Epithelial cell of proximal tubule (primary cell): Measurements from ENCODE around the gene ARHGEF17. TPM values are rescaled to one million over a fixed set of nuclear protein-coding genes. Genes with fewer than 3 reads are reported as not detected.

Experiments
- DNase-seq: peaks from one replicate; pipeline ENCODE4 v3.0.0-alpha.2; 2011; ENCODE audit warnings: low read depth
- H3K4me3 ChIP-seq: 2 replicates; pipeline ENCODE4 v1.5.1; 2011; ENCODE audit warnings: low read depth, mild to moderate bottlenecking, low read length
- total RNA-seq: library from RNA; depleted of rRNA; stranded (reverse); fragments of >200 nt; gene quantifications from 2 replicates; pipeline ENCODE4 v1.2.3, GENCODE V29; 2015
- TF ChIP-seq, protein P1 (sequence below): conservative IDR thresholded peaks from 2 replicates; pipeline ENCODE4 v1.5.1; 2012; ENCODE audit warnings: low read depth, mild to moderate bottlenecking, low read length

ARHGEF17 gene
- total RNA-seq, 1 donor from 2014 or later: 26.4 TPM

DNA sequence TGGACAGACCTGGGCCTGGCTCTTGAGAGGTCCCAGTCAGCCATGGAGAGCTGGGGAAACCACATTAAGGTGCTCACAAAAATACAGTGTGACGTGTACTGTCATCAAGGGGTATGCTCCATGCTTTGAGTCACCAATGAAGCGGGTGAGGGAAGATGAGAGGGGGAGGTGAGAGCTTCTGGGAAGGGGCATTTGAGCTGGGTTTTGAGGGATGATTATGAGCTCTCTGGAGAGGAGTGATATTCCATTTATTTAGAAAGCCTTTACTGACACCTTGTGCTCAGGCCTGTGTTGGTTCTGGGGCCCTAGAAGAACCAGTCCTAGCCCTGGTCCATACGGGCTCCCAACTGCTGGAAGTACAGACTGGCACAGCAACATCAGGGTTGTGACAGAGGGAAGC is 10.4 kb upstream of the ARHGEF17 start:
- H3K4me3 ChIP-seq: no peak overlapping the region
- DNase-seq: no peak
- TF ChIP-seq, protein P1, sequence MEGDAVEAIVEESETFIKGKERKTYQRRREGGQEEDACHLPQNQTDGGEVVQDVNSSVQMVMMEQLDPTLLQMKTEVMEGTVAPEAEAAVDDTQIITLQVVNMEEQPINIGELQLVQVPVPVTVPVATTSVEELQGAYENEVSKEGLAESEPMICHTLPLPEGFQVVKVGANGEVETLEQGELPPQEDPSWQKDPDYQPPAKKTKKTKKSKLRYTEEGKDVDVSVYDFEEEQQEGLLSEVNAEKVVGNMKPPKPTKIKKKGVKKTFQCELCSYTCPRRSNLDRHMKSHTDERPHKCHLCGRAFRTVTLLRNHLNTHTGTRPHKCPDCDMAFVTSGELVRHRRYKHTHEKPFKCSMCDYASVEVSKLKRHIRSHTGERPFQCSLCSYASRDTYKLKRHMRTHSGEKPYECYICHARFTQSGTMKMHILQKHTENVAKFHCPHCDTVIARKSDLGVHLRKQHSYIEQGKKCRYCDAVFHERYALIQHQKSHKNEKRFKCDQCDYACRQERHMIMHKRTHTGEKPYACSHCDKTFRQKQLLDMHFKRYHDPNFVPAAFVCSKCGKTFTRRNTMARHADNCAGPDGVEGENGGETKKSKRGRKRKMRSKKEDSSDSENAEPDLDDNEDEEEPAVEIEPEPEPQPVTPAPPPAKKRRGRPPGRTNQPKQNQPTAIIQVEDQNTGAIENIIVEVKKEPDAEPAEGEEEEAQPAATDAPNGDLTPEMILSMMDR: no peak

DNA sequence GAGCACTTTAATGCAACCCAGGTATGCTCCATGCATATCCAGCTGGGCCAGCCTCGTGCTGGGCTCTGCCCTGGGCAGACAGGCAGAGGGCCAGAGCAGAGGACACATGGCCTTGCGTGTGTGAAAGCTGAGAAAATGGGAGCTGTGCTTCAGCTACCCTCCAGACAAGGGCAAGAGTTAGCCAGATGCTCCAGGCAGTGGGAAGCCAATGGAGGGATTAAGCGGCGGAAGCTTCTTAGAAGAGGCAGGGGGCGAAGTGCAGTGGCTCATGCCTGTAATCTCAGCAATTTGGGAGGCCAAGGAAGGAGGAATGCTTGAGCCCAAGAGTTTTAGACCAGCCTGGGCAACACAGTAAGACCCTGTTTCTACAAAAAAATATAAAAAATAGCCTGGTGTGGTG is 9.8 kb upstream of the ARHGEF17 start:
- TF ChIP-seq, protein P1: no peak
- no peak for DNase-seq
- no peak overlapping the region for H3K4me3 ChIP-seq

DNA sequence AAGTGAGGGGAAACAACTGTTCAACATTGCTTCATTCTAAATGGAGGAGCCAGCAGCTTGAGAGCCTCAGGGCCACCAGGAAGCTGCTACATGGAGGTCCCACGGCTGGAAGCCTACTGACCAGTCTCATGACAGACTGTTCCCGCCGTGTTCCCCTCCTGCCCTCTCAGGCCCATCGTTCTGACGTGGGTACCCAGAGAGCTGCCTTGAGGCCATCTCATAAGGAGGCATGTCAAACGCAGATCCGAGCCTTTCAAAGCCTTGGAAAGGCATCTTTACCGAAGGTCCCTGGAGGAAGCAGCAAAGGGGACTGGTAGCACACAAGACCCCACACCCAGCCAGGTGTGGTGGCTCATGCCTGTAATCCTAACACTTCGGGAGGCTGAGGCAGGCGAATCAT is 8.3 kb upstream of the ARHGEF17 start:
- no peak for DNase-seq
- TF ChIP-seq, protein P1: no peak
- no peak overlapping the region for H3K4me3 ChIP-seq

DNA sequence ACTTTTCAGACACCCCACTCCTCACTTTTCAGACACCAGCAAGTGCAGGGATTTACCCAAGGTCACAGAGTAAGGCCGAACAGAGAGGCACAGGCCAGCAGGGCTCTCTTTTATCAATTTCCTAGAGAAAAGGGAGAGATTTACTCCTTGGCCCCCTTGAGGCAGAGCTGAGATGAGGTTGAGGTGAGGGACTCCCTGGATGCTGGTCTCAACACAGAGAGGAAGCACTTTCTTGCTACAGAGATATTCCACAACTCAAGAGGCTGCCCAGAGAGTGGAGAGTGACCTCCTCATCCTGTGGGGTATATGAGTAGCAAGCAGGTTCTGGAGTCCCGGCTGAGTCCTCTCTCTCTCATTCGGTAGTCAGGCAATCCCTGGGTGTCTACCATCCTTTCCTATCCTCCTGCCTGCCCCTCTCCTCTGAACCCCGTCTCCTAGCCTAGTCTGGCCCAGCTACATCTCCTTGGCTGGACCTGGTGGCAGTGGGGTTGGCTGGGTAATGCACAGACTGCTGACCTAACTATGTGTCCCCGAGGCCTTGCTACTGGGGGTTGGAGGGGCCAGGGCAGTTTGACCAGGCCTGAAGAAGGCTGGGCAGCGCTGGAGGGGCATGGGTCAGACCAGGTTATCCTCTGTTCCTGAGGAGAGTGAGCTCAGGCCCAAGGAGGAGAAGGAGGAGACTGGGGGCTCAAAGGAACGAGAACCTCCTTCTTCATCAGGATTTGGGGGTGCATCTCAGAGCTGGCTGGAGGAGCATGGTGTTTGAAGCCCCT is 1.8 kb upstream of the ARHGEF17 start:
- no peak for DNase-seq
- no peak overlapping the region for H3K4me3 ChIP-seq
- TF ChIP-seq, protein P1: peak; percentile 22

DNA sequence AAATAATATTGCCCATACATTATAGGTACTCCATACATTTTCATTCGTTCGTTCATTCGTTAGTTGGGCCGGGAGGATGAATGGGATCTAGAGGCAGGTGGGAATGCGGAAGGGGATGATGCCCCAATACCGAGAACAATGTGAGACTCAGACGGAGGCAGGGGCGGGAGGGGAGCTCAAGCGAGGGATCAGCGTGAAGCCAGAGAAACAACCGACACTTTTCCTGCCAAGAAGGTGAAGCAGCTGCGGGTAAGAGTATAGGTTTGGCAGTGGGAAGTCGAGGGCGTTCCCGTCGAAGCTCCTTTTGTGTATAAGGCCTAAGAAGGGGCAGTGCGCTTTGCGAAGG is 1.1 kb upstream of the ARHGEF17 start:
- TF ChIP-seq, protein P1: no peak
- no peak for DNase-seq
- peak overlapping the region; percentile 51 for H3K4me3 ChIP-seq

DNA sequence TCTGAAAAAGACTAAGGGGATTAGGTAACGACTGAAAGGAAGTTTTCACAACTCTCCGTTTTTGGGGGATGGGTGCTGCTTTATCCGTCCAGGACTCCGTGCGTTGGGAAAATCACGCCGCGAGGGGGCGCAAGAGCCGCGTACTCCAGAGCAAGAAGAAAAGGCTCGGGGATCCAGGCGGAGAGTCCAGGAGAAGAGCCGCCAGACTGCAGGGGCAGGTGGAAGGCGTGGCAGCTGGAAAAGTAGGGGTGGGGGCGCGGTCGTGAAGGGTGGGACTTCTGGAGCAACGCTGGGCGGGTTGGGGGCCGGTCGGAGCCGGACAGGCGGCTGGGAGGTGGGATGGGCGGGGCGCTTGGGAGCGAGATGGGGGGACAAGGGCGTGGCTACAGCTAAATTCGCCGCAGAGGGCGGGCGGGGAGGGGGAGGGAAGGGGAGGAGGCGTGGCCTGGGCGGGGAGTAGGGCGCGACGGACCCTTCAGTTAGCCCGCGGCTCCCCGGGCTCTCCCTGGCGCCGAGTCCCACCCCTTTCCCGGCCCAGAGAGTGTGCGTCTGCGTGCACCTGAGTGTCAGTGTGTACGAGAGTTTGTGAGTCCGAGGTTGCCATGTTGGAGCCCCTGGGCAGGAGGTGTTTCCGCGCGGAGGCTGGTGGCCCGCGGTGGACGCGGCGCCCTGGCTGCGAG is 613 bp upstream of the ARHGEF17 start:
- DNase-seq: peak; percentile 85
- TF ChIP-seq, protein P1: peak; percentile 89

More for the DNA sequence above, 613 bp upstream of the ARHGEF17 start:
- peak overlapping the region; percentile 77 for H3K4me3 ChIP-seq
